ENCODE measurements around the gene PTPRC.

- TF ChIP-seq, protein P1, sequence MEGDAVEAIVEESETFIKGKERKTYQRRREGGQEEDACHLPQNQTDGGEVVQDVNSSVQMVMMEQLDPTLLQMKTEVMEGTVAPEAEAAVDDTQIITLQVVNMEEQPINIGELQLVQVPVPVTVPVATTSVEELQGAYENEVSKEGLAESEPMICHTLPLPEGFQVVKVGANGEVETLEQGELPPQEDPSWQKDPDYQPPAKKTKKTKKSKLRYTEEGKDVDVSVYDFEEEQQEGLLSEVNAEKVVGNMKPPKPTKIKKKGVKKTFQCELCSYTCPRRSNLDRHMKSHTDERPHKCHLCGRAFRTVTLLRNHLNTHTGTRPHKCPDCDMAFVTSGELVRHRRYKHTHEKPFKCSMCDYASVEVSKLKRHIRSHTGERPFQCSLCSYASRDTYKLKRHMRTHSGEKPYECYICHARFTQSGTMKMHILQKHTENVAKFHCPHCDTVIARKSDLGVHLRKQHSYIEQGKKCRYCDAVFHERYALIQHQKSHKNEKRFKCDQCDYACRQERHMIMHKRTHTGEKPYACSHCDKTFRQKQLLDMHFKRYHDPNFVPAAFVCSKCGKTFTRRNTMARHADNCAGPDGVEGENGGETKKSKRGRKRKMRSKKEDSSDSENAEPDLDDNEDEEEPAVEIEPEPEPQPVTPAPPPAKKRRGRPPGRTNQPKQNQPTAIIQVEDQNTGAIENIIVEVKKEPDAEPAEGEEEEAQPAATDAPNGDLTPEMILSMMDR (IDR thresholded peaks at IDR 0.05), result no peak
- no peak for TF ChIP-seq POLR2A (IDR thresholded peaks at IDR 0.05)
Observed at GRCh38 chr1:198628067-198628455, 10.8 kb upstream of the PTPRC start.
